CD4-positive, alpha-beta T cell treated with Interleukin-17A for 4 hours (primary cell): Measurements from ENCODE around the gene MBOAT7.
A peak's percentile ranks its signal among the peaks of the same experiment; 100 is the strongest.
"Not testable (repeated sequence)": the region's sequence is repeated elsewhere in the genome, so short reads cannot be mapped to it uniquely, and the experiment has no call there.

Source experiments
- DNase-seq: peaks from one replicate; pipeline ENCODE4 v3.0.0-alpha.2; 2020; ENCODE audit warnings: mixed read lengths

Gene MBOAT7

GRCh38 chr19:54189145-54189734 lies at the start of gene MBOAT7:
TSS of gene MBOAT7 (minus strand) at chr19:54189580. CDS start at chr19:54188508, 1,072 bp downstream.
- no peak for DNase-seq

- DNase-seq: no peak
Measured at GRCh38 chr19:54233941-54234340, 44.6 kb upstream of the MBOAT7 start.

- peak; percentile 89 for DNase-seq
Measured at GRCh38 chr19:54231077-54231931, 41.9 kb upstream of the MBOAT7 start.

GRCh38 chr19:54230031-54230430 lies 40.7 kb upstream of the MBOAT7 start:
- DNase-seq: no peak

GRCh38 chr19:54229146-54229545 lies 39.8 kb upstream of the MBOAT7 start:
- DNase-seq: no peak

GRCh38 chr19:54224619-54225018 lies 35.2 kb upstream of the MBOAT7 start:
- DNase-seq: not testable (repeated sequence)

- not testable (repeated sequence) for DNase-seq
Measured at GRCh38 chr19:54223937-54224281, 34.5 kb upstream of the MBOAT7 start.

- DNase-seq: not testable (repeated sequence)
Measured at GRCh38 chr19:54223277-54223936, 34.0 kb upstream of the MBOAT7 start.

GRCh38 chr19:54222474-54223276 lies 33.3 kb upstream of the MBOAT7 start, which contains the start of gene LILRB3:
TSS of gene LILRB3 (minus strand) at chr19:54223007. CDS start at chr19:54222976, 31 bp downstream.
- not testable (repeated sequence) for DNase-seq

GRCh38 chr19:54221947-54222346 lies 32.6 kb upstream of the MBOAT7 start:
- DNase-seq: not testable (repeated sequence)

- not testable (repeated sequence) for DNase-seq
Measured at GRCh38 chr19:54219702-54220101, 30.3 kb upstream of the MBOAT7 start.

GRCh38 chr19:54218960-54219661 lies 29.7 kb upstream of the MBOAT7 start:
- DNase-seq: no peak

- no peak for DNase-seq
Measured at GRCh38 chr19:54218259-54218658, 28.9 kb upstream of the MBOAT7 start.

GRCh38 chr19:54217517-54218247 lies 28.3 kb upstream of the MBOAT7 start:
- not testable (repeated sequence) for DNase-seq

GRCh38 chr19:54216869-54217268 lies 27.5 kb upstream of the MBOAT7 start:
- DNase-seq: no peak

- not testable (repeated sequence) for DNase-seq
Measured at GRCh38 chr19:54214734-54215133, 25.4 kb upstream of the MBOAT7 start.

- DNase-seq: not testable (repeated sequence)
Measured at GRCh38 chr19:54214217-54214616, 24.8 kb upstream of the MBOAT7 start.

GRCh38 chr19:54211235-54211634 lies 21.9 kb upstream of the MBOAT7 start:
- DNase-seq: no peak

- peak; percentile 36 for DNase-seq
Measured at GRCh38 chr19:54209811-54210494, 20.6 kb upstream of the MBOAT7 start.

- no peak for DNase-seq
Measured at GRCh38 chr19:54209058-54209810, 19.9 kb upstream of the MBOAT7 start.
